ENCODE data around the gene TFEB.
A peak's percentile ranks its signal among the peaks of the same experiment; 100 is the strongest.

The TFEB gene

GRCh38 chr6:41705996-41706835 is 29.2 kb downstream of the TFEB start:
- peak; percentile 88 for DNase-seq (ENCODE audit: low spot score)

GRCh38 chr6:41705311-41705995 is 30.0 kb downstream of the TFEB start:
- DNase-seq (ENCODE audit: low spot score) = no peak

GRCh38 chr6:41704656-41705310 is 30.6 kb downstream of the TFEB start:
- DNase-seq (ENCODE audit: low spot score) = no peak

- no peak for DNase-seq (ENCODE audit: low spot score)
Observed at GRCh38 chr6:41704028-41704427, 31.4 kb downstream of the TFEB start.

GRCh38 chr6:41702771-41703494 is 32.5 kb downstream of the TFEB start:
- DNase-seq (ENCODE audit: low spot score) = no peak

- no peak for DNase-seq (ENCODE audit: low spot score)
Observed at GRCh38 chr6:41702089-41702745, 33.2 kb downstream of the TFEB start.

- no peak for DNase-seq (ENCODE audit: low spot score)
Observed at GRCh38 chr6:41700463-41701347, 34.7 kb downstream of the TFEB start.

GRCh38 chr6:41699063-41699462 is 36.3 kb downstream of the TFEB start:
- DNase-seq (ENCODE audit: low spot score) = no peak

GRCh38 chr6:41697861-41698781 is 37.3 kb downstream of the TFEB start:
- DNase-seq (ENCODE audit: low spot score) = no peak

GRCh38 chr6:41696788-41697187 is 38.6 kb downstream of the TFEB start:
- DNase-seq (ENCODE audit: low spot score) = no peak

- DNase-seq (ENCODE audit: low spot score) = no peak
Observed at GRCh38 chr6:41695825-41696224, 39.6 kb downstream of the TFEB start.

- no peak for DNase-seq (ENCODE audit: low spot score)
Observed at GRCh38 chr6:41694815-41695526, 40.4 kb downstream of the TFEB start.

- DNase-seq (ENCODE audit: low spot score) = no peak
Observed at GRCh38 chr6:41693281-41694240, 41.8 kb downstream of the TFEB start.

- no peak for DNase-seq (ENCODE audit: low spot score)
Observed at GRCh38 chr6:41692730-41693129, 42.7 kb downstream of the TFEB start.

GRCh38 chr6:41692080-41692675 is 43.2 kb downstream of the TFEB start:
- DNase-seq (ENCODE audit: low spot score) = no peak

GRCh38 chr6:41691426-41692079 is 43.9 kb downstream of the TFEB start:
- DNase-seq (ENCODE audit: low spot score) = no peak

Data from HuH-7 (cell line).